ENCODE measurements around the gene GGTLC2. TPM values are rescaled to one million over a fixed set of nuclear protein-coding genes. Genes with fewer than 3 reads are reported as not detected.
"Not testable (repeated sequence)": the region's sequence is repeated elsewhere in the genome, so short reads cannot be mapped to it uniquely, and the experiment has no call there.

Gene GGTLC2
- total RNA-seq, 1 donor, result not detected

DNA sequence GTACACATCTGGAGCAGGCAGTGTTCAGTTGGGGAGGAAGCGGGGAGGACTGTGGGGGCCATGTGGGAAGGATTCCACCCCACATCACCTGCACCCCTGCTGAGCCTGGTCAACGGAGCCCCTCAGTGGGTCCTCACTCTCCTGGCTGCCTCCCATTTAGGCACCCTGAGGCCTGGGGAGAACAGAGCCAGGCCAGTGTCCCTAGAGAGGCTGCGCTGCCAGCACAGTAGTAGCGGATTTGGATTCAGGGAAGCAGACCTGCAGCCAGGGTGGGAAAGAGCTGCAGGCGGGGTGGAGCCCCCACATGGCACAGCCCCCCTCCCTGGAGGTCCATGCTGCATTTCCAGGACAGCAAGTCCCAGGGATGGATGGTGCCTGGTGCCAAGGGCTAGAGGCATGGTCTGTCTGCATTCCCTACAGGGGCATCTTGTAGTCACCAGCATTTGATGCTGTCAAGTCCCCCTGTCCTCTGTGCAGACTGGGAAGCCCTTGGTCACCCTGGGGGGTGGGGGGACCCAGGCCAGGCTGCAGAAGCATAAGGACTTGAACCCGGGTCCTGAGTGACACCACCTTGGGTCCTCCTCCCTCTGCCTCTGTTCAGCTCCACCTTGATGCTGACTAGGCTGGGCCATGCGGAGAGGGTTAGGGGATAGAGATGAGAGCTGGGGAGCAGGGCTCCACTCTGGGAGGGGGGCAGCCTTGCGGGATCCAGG, 6.5 kb downstream of the GGTLC2 start:
- DNase-seq (ENCODE audit: insufficient read length, low spot score, missing footprints); H3K27me3 ChIP-seq (ENCODE audit: insufficient read depth, low read length); H3K4me3 ChIP-seq (ENCODE audit: insufficient read depth, low read length); H3K4me1 ChIP-seq (ENCODE audit: insufficient read depth, low read length); H3K4me2 ChIP-seq (ENCODE audit: insufficient read depth, low read length); H3K36me3 ChIP-seq (ENCODE audit: insufficient read depth, low read length); H3K79me2 ChIP-seq (ENCODE audit: insufficient read depth, low read length); H2AFZ ChIP-seq (ENCODE audit: low read length); H3K9me3 ChIP-seq (ENCODE audit: low read depth, low read length); H4K20me1 ChIP-seq (ENCODE audit: insufficient read depth, low read length); H3K27ac ChIP-seq (ENCODE audit: low read depth, low read length): not testable (repeated sequence)

DNA sequence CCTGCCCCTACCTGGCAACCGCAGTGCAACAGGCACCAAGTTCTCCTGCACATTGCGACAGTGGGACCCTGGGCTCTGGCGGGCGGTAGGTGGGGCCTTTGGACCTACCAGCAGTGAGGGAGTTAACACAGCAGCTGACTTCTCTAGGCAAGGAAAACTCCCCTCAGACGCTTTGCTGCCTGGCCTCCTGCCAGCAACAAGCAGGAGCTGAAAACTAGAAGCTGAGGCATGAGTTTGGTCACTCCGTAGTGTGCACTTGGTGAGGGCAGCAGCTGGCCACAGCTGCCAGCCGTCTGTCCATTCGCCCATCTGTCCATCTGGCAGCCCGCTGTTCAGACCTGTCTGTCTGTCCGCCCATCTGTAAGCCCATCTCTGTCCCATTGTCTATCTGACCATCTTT, 7.2 kb downstream of the GGTLC2 start:
- H3K27me3 ChIP-seq (ENCODE audit: insufficient read depth, low read length); H4K20me1 ChIP-seq (ENCODE audit: insufficient read depth, low read length); H3K4me3 ChIP-seq (ENCODE audit: insufficient read depth, low read length); H3K79me2 ChIP-seq (ENCODE audit: insufficient read depth, low read length); H3K27ac ChIP-seq (ENCODE audit: low read depth, low read length); H3K4me2 ChIP-seq (ENCODE audit: insufficient read depth, low read length); H3K4me1 ChIP-seq (ENCODE audit: insufficient read depth, low read length); H2AFZ ChIP-seq (ENCODE audit: low read length); H3K9me3 ChIP-seq (ENCODE audit: low read depth, low read length); H3K36me3 ChIP-seq (ENCODE audit: insufficient read depth, low read length); DNase-seq (ENCODE audit: insufficient read length, low spot score, missing footprints): not testable (repeated sequence)

GRCh38 chr22:22652102-22652501, 7.7 kb downstream of the GGTLC2 start:
- not testable (repeated sequence) for H3K27me3 ChIP-seq (ENCODE audit: insufficient read depth, low read length); H3K4me1 ChIP-seq (ENCODE audit: insufficient read depth, low read length); H4K20me1 ChIP-seq (ENCODE audit: insufficient read depth, low read length); H2AFZ ChIP-seq (ENCODE audit: low read length); H3K79me2 ChIP-seq (ENCODE audit: insufficient read depth, low read length); H3K4me3 ChIP-seq (ENCODE audit: insufficient read depth, low read length); H3K4me2 ChIP-seq (ENCODE audit: insufficient read depth, low read length); H3K36me3 ChIP-seq (ENCODE audit: insufficient read depth, low read length); H3K9me3 ChIP-seq (ENCODE audit: low read depth, low read length); DNase-seq (ENCODE audit: insufficient read length, low spot score, missing footprints); H3K27ac ChIP-seq (ENCODE audit: low read depth, low read length)

DNA sequence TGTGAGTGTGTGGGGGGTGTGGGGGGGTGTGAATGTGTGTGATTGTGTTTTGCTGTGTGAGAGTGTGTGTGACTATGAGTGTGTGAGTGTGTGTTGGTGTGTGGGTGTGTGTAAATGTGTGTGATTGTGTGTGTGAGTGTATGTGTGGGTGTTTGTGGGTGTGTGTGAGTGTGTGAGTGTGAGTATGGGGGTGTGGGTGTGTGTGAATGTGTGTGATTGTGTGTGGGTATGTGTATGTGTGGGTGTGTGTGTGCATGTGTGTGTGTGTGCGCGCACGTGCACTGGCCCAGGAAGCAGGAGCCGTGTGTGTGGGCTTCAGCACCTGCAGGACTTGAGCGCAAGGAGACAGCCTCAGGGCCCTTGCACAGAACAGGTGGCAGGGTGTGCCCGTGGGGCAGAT, 8.2 kb downstream of the GGTLC2 start:
- H3K9me3 ChIP-seq (ENCODE audit: low read depth, low read length); H3K4me1 ChIP-seq (ENCODE audit: insufficient read depth, low read length); H3K27me3 ChIP-seq (ENCODE audit: insufficient read depth, low read length); H3K27ac ChIP-seq (ENCODE audit: low read depth, low read length); H3K4me3 ChIP-seq (ENCODE audit: insufficient read depth, low read length); H3K36me3 ChIP-seq (ENCODE audit: insufficient read depth, low read length); H2AFZ ChIP-seq (ENCODE audit: low read length); H3K4me2 ChIP-seq (ENCODE audit: insufficient read depth, low read length); DNase-seq (ENCODE audit: insufficient read length, low spot score, missing footprints); H3K79me2 ChIP-seq (ENCODE audit: insufficient read depth, low read length); H4K20me1 ChIP-seq (ENCODE audit: insufficient read depth, low read length): not testable (repeated sequence)

DNA sequence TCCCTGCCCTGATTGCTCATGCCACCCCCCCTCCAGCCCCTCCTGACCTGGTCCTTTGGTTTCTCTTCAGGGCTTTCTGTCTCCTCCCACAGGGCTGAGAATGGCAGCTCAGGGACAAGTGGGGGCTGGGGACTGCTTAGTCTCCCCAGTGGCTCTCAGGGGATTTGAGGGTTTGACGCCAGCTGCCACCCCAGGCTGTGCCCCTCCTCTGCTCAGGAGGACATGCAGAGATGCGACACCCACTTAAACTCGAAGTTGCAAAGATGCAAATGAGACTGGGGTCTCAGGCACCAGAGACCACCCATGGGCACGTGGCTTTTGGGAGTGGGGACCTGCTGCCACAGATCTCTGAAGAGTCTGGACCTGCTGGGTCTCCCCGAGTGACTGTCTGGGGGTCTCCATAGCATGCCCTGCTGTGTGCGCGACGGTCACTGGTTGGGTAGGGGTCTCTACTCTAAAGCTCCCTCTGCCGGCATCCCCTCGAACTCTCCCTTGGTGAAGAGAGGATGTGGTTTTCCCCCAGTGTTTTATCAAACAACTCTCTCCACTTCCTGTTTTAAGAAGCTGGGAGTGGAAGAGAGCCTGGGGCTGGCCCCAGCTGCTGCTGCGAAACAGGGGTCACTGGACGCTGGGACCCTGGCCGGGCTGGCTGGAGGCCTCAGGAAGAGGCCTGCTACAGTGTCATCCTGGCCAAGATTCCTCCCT, 9.4 kb downstream of the GGTLC2 start:
- not testable (repeated sequence) for H4K20me1 ChIP-seq (ENCODE audit: insufficient read depth, low read length); H3K27ac ChIP-seq (ENCODE audit: low read depth, low read length); H3K36me3 ChIP-seq (ENCODE audit: insufficient read depth, low read length); H3K79me2 ChIP-seq (ENCODE audit: insufficient read depth, low read length); H2AFZ ChIP-seq (ENCODE audit: low read length); H3K4me1 ChIP-seq (ENCODE audit: insufficient read depth, low read length); H3K4me2 ChIP-seq (ENCODE audit: insufficient read depth, low read length); H3K27me3 ChIP-seq (ENCODE audit: insufficient read depth, low read length); H3K9me3 ChIP-seq (ENCODE audit: low read depth, low read length); H3K4me3 ChIP-seq (ENCODE audit: insufficient read depth, low read length); DNase-seq (ENCODE audit: insufficient read length, low spot score, missing footprints)

DNA sequence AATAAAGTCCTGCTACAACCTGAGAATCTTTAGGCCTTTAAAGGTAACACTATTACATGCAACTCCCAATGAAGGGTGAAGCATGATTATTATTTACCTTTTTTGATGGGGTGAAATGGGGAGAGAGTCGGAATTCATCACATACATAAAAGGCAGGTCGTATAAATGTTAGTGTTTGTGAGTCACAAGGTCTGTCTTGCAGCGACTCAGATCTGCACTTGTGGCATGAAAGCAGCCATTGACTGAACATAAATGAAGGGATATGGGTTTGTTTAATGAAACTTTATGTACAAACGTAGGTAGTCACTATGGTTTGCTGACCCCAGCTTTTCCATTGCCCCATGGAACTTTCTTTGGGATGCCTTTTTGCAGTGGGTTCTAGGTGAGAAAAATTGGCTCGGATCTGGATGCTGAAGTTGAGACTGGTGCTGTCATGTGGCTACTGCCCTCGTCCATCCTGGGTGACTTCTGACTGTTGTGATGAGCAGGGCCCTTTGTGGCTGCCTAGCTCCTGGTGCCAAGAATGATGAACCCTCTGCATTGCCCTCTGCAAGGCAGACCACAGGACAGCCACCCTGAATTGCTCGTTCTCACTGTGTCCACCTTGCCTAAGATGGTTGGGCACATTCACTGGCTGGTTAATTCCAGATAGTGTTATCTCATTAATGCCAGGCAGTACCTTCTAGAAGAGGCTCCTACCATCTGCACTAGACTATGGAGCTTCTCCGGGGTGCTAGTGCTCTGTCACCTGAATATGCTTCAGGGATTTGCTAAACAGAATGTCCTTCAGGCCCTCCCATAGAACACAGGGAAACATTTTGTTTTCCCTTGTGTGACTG, 11.3 kb downstream of the GGTLC2 start:
- no peaks in the 10 kb centered on the region for H3K9me3 ChIP-seq (ENCODE audit: low read depth, low read length)
- no peaks in the 10 kb centered on the region for H3K4me1 ChIP-seq (ENCODE audit: insufficient read depth, low read length)
- H3K36me3 ChIP-seq (ENCODE audit: insufficient read depth, low read length), result no peaks in the 10 kb centered on the region
- H2AFZ ChIP-seq (ENCODE audit: low read length), result no peak overlapping the region
- peak; percentile 64 for DNase-seq (ENCODE audit: insufficient read length, low spot score, missing footprints)
- H3K79me2 ChIP-seq (ENCODE audit: insufficient read depth, low read length), result no peaks in the 10 kb centered on the region
- no peak for TF ChIP-seq CTCF (IDR thresholded peaks at IDR 0.05; ENCODE audit: extremely low read depth, low read depth, low read length)
- H3K4me3 ChIP-seq (ENCODE audit: insufficient read depth, low read length), result no peak overlapping the region
- no peak overlapping the region for H3K27ac ChIP-seq (ENCODE audit: low read depth, low read length)
- no peaks in the 10 kb centered on the region for H4K20me1 ChIP-seq (ENCODE audit: insufficient read depth, low read length)
- peaks cover 12% of the 10 kb centered on the region for H3K27me3 ChIP-seq (ENCODE audit: insufficient read depth, low read length)
- no peak overlapping the region for H3K4me2 ChIP-seq (ENCODE audit: insufficient read depth, low read length)
